NT2/D1 (cell line): ENCODE data around the gene TMIGD2.

Source experiments
- DNase-seq: peaks from one replicate; pipeline ENCODE4 v3.0.0-alpha.2; 2011; ENCODE audit warnings: low read depth, low spot score
- H3K27me3 ChIP-seq: 2 replicates; pipeline ENCODE4 v1.6.0; 2011; ENCODE audit warnings: mild to moderate bottlenecking; ENCODE audit not compliant: insufficient read length, insufficient read depth
- H3K36me3 ChIP-seq: 2 replicates; pipeline ENCODE4 v1.6.1; 2011; ENCODE audit warnings: mild to moderate bottlenecking, low read length, mixed read lengths; ENCODE audit not compliant: insufficient read depth, insufficient read length
- H3K4me1 ChIP-seq: 2 replicates; pipeline ENCODE4 v1.5.1; 2011; ENCODE audit not compliant: insufficient read depth, insufficient read length
- H3K4me3 ChIP-seq: 2 replicates; pipeline ENCODE4 v1.5.1; 2011; ENCODE audit warnings: low read depth; ENCODE audit not compliant: insufficient read length
- H3K9ac ChIP-seq: 2 replicates; pipeline ENCODE4 v1.6.0; 2011; ENCODE audit warnings: low read depth; ENCODE audit not compliant: insufficient read length
- H3K9me3 ChIP-seq: 2 replicates; pipeline ENCODE4 v1.5.1; 2011; ENCODE audit warnings: mild to moderate bottlenecking, low read length; ENCODE audit not compliant: insufficient read depth
- SUZ12 ChIP-seq: IDR thresholded peaks from 2 replicates; pipeline ENCODE4 v1.6.1; 2011; ENCODE audit not compliant: insufficient read length, insufficient read depth; ENCODE audit errors: extremely low read depth
- YY1 ChIP-seq: IDR thresholded peaks from 2 replicates; pipeline ENCODE4 v1.6.1; 2011; ENCODE audit not compliant: insufficient read length, insufficient read depth
- ZNF274 ChIP-seq: IDR thresholded peaks from 2 replicates; pipeline ENCODE4 v1.6.1; 2011; ENCODE audit warnings: mild to moderate bottlenecking, low read depth, low read length

TMIGD2 gene

GRCh38 chr19:4324228-4324627, 22.0 kb upstream of the TMIGD2 start:
- Histone ChIP-seq H3K9me3 (peaks cover 32% of the 10 kb centered on the region), H3K4me1 (peaks cover 6% of the 10 kb centered on the region), H3K27me3 (peaks cover 3% of the 10 kb centered on the region), H3K4me3 (no peak overlapping the region), H3K9ac (no peak overlapping the region), H3K36me3 (peaks cover 15% of the 10 kb centered on the region)
- no peak for DNase-seq
- TF ChIP-seq YY1 = no peak
- TF ChIP-seq ZNF274 = no peak
- TF ChIP-seq SUZ12 = no peak

DNA sequence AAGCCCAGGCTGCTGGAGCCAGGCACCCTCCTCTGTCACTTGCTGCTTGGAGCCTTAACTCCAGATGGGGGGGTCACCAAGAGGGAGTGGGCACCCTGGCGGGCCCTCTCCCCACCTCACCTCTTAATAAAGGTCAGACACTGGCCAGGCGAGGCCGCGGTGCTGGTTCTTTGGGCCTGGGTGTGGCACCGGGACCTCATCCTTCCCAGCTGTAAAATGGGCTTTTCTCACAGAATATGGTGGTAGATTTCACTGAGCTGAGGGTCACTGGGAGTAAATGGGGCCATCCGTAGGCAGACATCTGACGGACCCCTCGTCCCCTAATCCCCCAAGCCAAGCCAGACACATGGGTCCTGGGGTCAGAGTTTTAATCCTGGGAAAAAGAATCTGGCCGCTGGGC, 21.5 kb upstream of the TMIGD2 start:
- H3K9me3 ChIP-seq = peaks cover 37% of the 10 kb centered on the region
- no peak for DNase-seq
- no peak overlapping the region for H3K4me3 ChIP-seq
- no peak for TF ChIP-seq ZNF274
- no peak for TF ChIP-seq YY1
- TF ChIP-seq SUZ12 = no peak
- H3K27me3 ChIP-seq = peaks cover 3% of the 10 kb centered on the region
- peaks cover 16% of the 10 kb centered on the region for H3K36me3 ChIP-seq
- H3K4me1 ChIP-seq = peaks cover 6% of the 10 kb centered on the region
- H3K9ac ChIP-seq = no peak overlapping the region

GRCh38 chr19:4322942-4323665, 20.9 kb upstream of the TMIGD2 start:
- peaks cover 22% of the 10 kb centered on the region for H3K36me3 ChIP-seq
- H3K9me3 ChIP-seq = peaks cover 39% of the 10 kb centered on the region
- H3K4me1 ChIP-seq = peaks cover 6% of the 10 kb centered on the region
- TF ChIP-seq SUZ12 = no peak
- no peak for TF ChIP-seq YY1
- TF ChIP-seq ZNF274 = no peak
- H3K27me3 ChIP-seq = peaks cover 3% of the 10 kb centered on the region
- DNase-seq = no peak
- no peak overlapping the region for H3K9ac ChIP-seq
- H3K4me3 ChIP-seq = no peak overlapping the region

DNA sequence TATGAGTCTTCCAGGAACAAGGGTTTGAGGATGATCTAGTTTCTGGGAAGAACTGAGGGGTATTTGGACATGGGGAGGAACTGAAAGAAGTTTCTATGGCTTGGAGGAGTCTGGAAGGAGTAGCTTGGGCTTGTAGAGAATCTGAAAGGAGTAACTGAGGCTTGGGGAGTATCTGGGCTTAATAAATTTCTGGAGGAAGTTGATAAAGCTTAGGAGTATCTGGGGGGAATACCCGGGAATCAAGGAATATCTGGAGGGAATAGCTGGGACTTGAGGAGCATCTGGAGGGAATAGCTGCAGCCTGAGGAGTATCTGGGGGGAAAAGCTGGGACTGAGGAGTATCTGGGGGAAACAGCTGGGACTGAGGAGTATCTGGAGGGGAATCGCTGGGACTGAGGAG, 18.2 kb upstream of the TMIGD2 start:
- Histone ChIP-seq H3K9ac (no peak overlapping the region), H3K27me3 (peaks cover 3% of the 10 kb centered on the region), H3K9me3 (peaks cover 39% of the 10 kb centered on the region), H3K4me3 (no peak overlapping the region), H3K36me3 (peaks cover 34% of the 10 kb centered on the region), H3K4me1 (no peaks in the 10 kb centered on the region)
- TF ChIP-seq SUZ12 = no peak
- DNase-seq = no peak

- TF ChIP-seq YY1 = no peak
- no peak for TF ChIP-seq SUZ12
- no peak for TF ChIP-seq ZNF274
- Histone ChIP-seq H3K36me3 (peaks cover 32% of the 10 kb centered on the region), H3K4me3 (no peak overlapping the region)
Observed at GRCh38 chr19:4319067-4319718, 17.0 kb upstream of the TMIGD2 start.

GRCh38 chr19:4318460-4318859, 16.3 kb upstream of the TMIGD2 start:
- H3K27me3 ChIP-seq = peaks cover 3% of the 10 kb centered on the region
- no peak for DNase-seq

More at GRCh38 chr19:4319067-4319718, 17.0 kb upstream of the TMIGD2 start:
- DNase-seq = no peak
- Histone ChIP-seq H3K9me3 (peaks cover 39% of the 10 kb centered on the region), H3K4me1 (no peaks in the 10 kb centered on the region), H3K27me3 (peaks cover 3% of the 10 kb centered on the region), H3K9ac (no peak overlapping the region)

DNA sequence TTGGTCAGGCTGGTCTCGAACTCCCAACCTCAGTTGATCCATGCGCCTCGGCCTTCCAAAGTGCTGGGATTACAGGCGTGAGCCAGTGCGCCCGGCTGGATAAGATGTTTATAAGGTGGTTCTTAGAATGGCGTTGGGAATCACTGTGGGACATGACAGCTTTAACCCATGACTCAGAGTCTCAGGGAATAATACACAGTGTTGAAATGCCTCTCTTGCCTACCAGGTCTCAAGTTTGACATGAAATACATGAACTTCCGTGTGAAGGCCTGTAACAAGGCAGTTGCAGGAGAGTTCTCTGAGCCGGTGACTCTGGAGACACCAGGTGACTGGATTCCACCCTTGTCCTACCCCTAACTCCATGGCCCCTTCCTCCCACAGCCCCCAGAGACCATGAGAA, 14.8 kb upstream of the TMIGD2 start:
- no peak overlapping the region for H3K4me3 ChIP-seq
- DNase-seq = no peak
- H3K36me3 ChIP-seq = peaks cover 22% of the 10 kb centered on the region
- TF ChIP-seq ZNF274 (no peak), SUZ12 (no peak), YY1 (no peak)
- peaks cover 3% of the 10 kb centered on the region for H3K27me3 ChIP-seq
- no peak overlapping the region for H3K9ac ChIP-seq
- H3K4me1 ChIP-seq = no peaks in the 10 kb centered on the region
- H3K9me3 ChIP-seq = peaks cover 34% of the 10 kb centered on the region

More at GRCh38 chr19:4318460-4318859, 16.3 kb upstream of the TMIGD2 start:
- Histone ChIP-seq H3K9ac (no peak overlapping the region), H3K4me1 (no peaks in the 10 kb centered on the region), H3K4me3 (no peak overlapping the region), H3K36me3 (peaks cover 25% of the 10 kb centered on the region), H3K9me3 (peaks cover 39% of the 10 kb centered on the region)
- TF ChIP-seq SUZ12 = no peak
- TF ChIP-seq ZNF274 = no peak
- no peak for TF ChIP-seq YY1
